Thoracic aorta (tissue), 2 donors: ENCODE measurements around the gene FAM107B. TPM values are rescaled to one million over a fixed set of nuclear protein-coding genes. Genes with fewer than 3 reads are reported as not detected.

Source experiments
- ATAC-seq: fragments of 150-250 bp; one replicate; pipeline ENCODE4 v1.8.0; 2017; ENCODE audit warnings: low read depth; ENCODE audit not compliant: insufficient number of reproducible peaks, low FRiP score
- DNase-seq: peaks from one replicate; pipeline ENCODE4 v3.0.0-alpha.2; 2020; ENCODE audit warnings: low spot score
- H3K27ac ChIP-seq, 2 donors: fragments of 200-600 bp; sonication (generic); 1 replicate in 1 of 2; 2 replicates in 1 of 2; pipeline ENCODE4 v1.5.1; 2016; ENCODE audit warnings: mild to moderate bottlenecking in 2 of 2, moderate library complexity in 2 of 2
- H3K27me3 ChIP-seq: fragments of 200-600 bp; sonication (generic); replicated peaks from 2 replicates; pipeline ENCODE4 v1.6.0; 2016; ENCODE audit warnings: mild to moderate bottlenecking; ENCODE audit not compliant: insufficient read depth
- H3K36me3 ChIP-seq: fragments of 200-600 bp; sonication (generic); one replicate; pipeline ENCODE4 v1.5.1; 2016
- H3K4me1 ChIP-seq, 2 donors: fragments of 200-600 bp; sonication (generic); 1 replicate in 1 of 2; 2 replicates in 1 of 2; pipeline versions ENCODE4 v1.5.1 to v1.6.0; 2016; ENCODE audit warnings: low read depth in 2 of 2, mild to moderate bottlenecking in 1 of 2; ENCODE audit not compliant: control insufficient read depth in 1 of 2
- H3K4me3 ChIP-seq: fragments of 200-600 bp; sonication (generic); 2 replicates; pipeline ENCODE4 v1.5.1; 2016; ENCODE audit warnings: mild to moderate bottlenecking
- H3K9me3 ChIP-seq: fragments of 200-600 bp; sonication (generic); 2 replicates; pipeline ENCODE4 v1.5.1; 2016
- CTCF ChIP-seq: fragments of 200-600 bp; sonication (generic); IDR thresholded peaks from one replicate; pipeline ENCODE4 v1.5.1; 2019; ENCODE audit warnings: antibody characterized with exemption
- total RNA-seq, 2 donors: library from RNA; depleted of rRNA; stranded (reverse); fragments of >200 nt; gene quantifications; one replicate each; pipeline versions ENCODE4 v1.1.0 to v1.2.3, GENCODE V29; 2016

Gene FAM107B
- total RNA-seq, 2 donors from 2014 or later, result 33.6 to 50.6 TPM

- TF ChIP-seq CTCF, result no peak
- no peak for ATAC-seq
- Histone ChIP-seq H3K27ac (no peak overlapping the region), H3K36me3 (no peaks in the 10 kb centered on the region), H3K4me1 (peaks cover 0 to 6% of the 10 kb centered on the region in 2 donors), H3K4me3 (no peak overlapping the region), H3K9me3 (no peaks in the 10 kb centered on the region), H3K27me3 (no peaks in the 10 kb centered on the region)
- no peak for DNase-seq
These were observed 298.7 kb downstream of the FAM107B start for GRCh38 chr10:14476006-14476405.

GRCh38 chr10:14474656-14475055 is 300.0 kb downstream of the FAM107B start:
- Histone ChIP-seq H3K27ac (no peak overlapping the region), H3K9me3 (no peaks in the 10 kb centered on the region), H3K27me3 (no peaks in the 10 kb centered on the region), H3K4me3 (no peak overlapping the region), H3K4me1 (peaks cover 0 to 6% of the 10 kb centered on the region in 2 donors), H3K36me3 (no peaks in the 10 kb centered on the region)
- no peak for TF ChIP-seq CTCF
- no peak for ATAC-seq
- DNase-seq, result no peak

- Histone ChIP-seq H3K4me3 (no peak overlapping the region), H3K36me3 (no peaks in the 10 kb centered on the region)
- no peak for ATAC-seq
These were observed 303.8 kb downstream of the FAM107B start for GRCh38 chr10:14470920-14471319.

GRCh38 chr10:14468726-14469125 is 306.0 kb downstream of the FAM107B start:
- H3K27ac ChIP-seq, result no peak overlapping the region
- no peaks in the 10 kb centered on the region for H3K36me3 ChIP-seq
- H3K4me3 ChIP-seq, result no peak overlapping the region
- H3K9me3 ChIP-seq, result no peaks in the 10 kb centered on the region
- DNase-seq (no peak), ATAC-seq (no peak)
- TF ChIP-seq CTCF, result no peak
- no peaks in the 10 kb centered on the region for H3K27me3 ChIP-seq
- peaks cover 0 to 15% of the 10 kb centered on the region in 2 donors for H3K4me1 ChIP-seq

More at GRCh38 chr10:14470920-14471319, 303.8 kb downstream of the FAM107B start:
- H3K4me1 ChIP-seq, result peaks cover 0 to 15% of the 10 kb centered on the region in 2 donors
- no peak for TF ChIP-seq CTCF
- no peak for DNase-seq
- no peaks in the 10 kb centered on the region for H3K9me3 ChIP-seq
- H3K27ac ChIP-seq, result no peak overlapping the region
- no peaks in the 10 kb centered on the region for H3K27me3 ChIP-seq

Other genes with a start within 250 kb of the FAM107B start
- gene CDNF, start 63.1 kb upstream of the FAM107B start, total RNA-seq, result 1 to 10 TPM; 2.5 to 3.4 TPM
- gene HSPA14, start 63.4 kb upstream of the FAM107B start, total RNA-seq, result 10 to 100 TPM in 1 of 2 donors, 1 to 10 TPM in 1; 7.7 to 16.0 TPM
- gene MSANTD7, start 63.4 kb upstream of the FAM107B start, total RNA-seq, result 10 to 100 TPM in 1 of 2 donors, 1 to 10 TPM in 1; 6.4 to 10.6 TPM
- gene SUV39H2, start 104.0 kb upstream of the FAM107B start, total RNA-seq, result 10 to 100 TPM in 1 of 2 donors, under 1 TPM in 1; 0.95 to 12.2 TPM
- gene DCLRE1C, start 179.2 kb upstream of the FAM107B start, total RNA-seq, result 1 to 10 TPM; 6.9 to 9.9 TPM
- not detected for gene MEIG1, start 184.5 kb upstream of the FAM107B start, total RNA-seq